ENCODE results near the gene PPFIA1.

- TF ChIP-seq CTCF (conservative IDR thresholded peaks at IDR 0.05 in 1 of 2, IDR thresholded peaks at IDR 0.05 in 1 of 2; ENCODE audit: low read depth in 1 of 2, low read length in 2 of 2) (no peak), EZH2 (IDR thresholded peaks at IDR 0.05; ENCODE audit: low read length, missing control alignments) (no peak)
Observed at GRCh38 chr11:70364178-70364577, 93.7 kb downstream of the PPFIA1 start.
